ENCODE data around the gene C11orf97. TPM values are rescaled to one million over a fixed set of nuclear protein-coding genes. Genes with fewer than 3 reads are reported as not detected.

Gene C11orf97
- polyA plus RNA-seq, 2 of the 4 experiments (the other 2 are of a cell fraction) = not detected

- POLR2A ChIA-PET = no interaction called here
- DNase-seq (ENCODE audit: low read depth in 1 of 2, low spot score in 1 of 2) (no peak), FAIRE-seq (no peak), ATAC-seq (no peak)
- no peak overlapping the region for H3K4me2 ChIP-seq
- CTCF ChIA-PET = interaction anchor here (0.6 kb wide), 1 partner anchor 48 kb away, joined by 3 read pairs; no protein-coding TSS in a partner anchor
- H3K9me3 ChIP-seq = no peaks in the 10 kb centered on the region
- H3K27ac ChIP-seq = no peak overlapping the region
- no peak overlapping the region for H3K4me3 ChIP-seq
- H3K4me1 ChIP-seq = no peaks in the 10 kb centered on the region
- TF ChIP-seq ELK1 (IDR thresholded peaks at IDR 0.05; ENCODE audit: low read depth, low read length) (no peak), MYC (IDR thresholded peaks at IDR 0.05; ENCODE audit: borderline replicate concordance, low read length) (no peak), FOSB (CRISPR knock-in tag; IDR thresholded peaks at IDR 0.05) (no peak), CTCF (IDR thresholded peaks at IDR 0.05) (no peak), RAD21 (conservative IDR thresholded peaks at IDR 0.05 in 1 of 2, IDR thresholded peaks at IDR 0.05 in 1 of 2) (no peak), EP300 (IDR thresholded peaks at IDR 0.05) (no peak)
- 70% methylated on average over 13 of the region's 13 CpGs for WGBS (ENCODE audit: missing lambda C conversion rate)
These were observed 62.1 kb downstream of the C11orf97 start for GRCh38 chr11:94574193-94574961.

GRCh38 chr11:94576306-94576705 is 64.0 kb downstream of the C11orf97 start:
- ChIA-PET POLR2A (no interaction called here), CTCF (no interaction called here)
- 57% methylated on average over 5 of the region's 5 CpGs for WGBS (ENCODE audit: missing lambda C conversion rate)

More at GRCh38 chr11:94576306-94576705, 64.0 kb downstream of the C11orf97 start:
- Histone ChIP-seq H3K9me3 (no peaks in the 10 kb centered on the region), H3K4me1 (no peaks in the 10 kb centered on the region), H3K27ac (no peak overlapping the region), H3K4me2 (no peak overlapping the region), H3K4me3 (no peak overlapping the region)
- no peak for DNase-seq (ENCODE audit: low read depth in 1 of 2, low spot score in 1 of 2)
- TF ChIP-seq TFCP2L1 (CRISPR knock-in tag; IDR thresholded peaks at IDR 0.05) (no peak), KDM1A (IDR thresholded peaks at IDR 0.05; ENCODE audit: low read depth) (no peak), REST (IDR thresholded peaks at IDR 0.05) (no peak), JUN (IDR thresholded peaks at IDR 0.05) (no peak), PHF8 (IDR thresholded peaks at IDR 0.05; ENCODE audit: borderline replicate concordance, low read depth) (no peak), FOXS1 (CRISPR knock-in tag; IDR thresholded peaks at IDR 0.05) (no peak), ZSCAN20 (CRISPR knock-in tag; IDR thresholded peaks at IDR 0.05) (no peak), POLR2A (IDR thresholded peaks at IDR 0.05; ENCODE audit: low read length) (no peak), HOXB5 (CRISPR knock-in tag; IDR thresholded peaks at IDR 0.05) (no peak)
- no peak for FAIRE-seq
- ATAC-seq = no peak

All from A549 (cell line).